GM23338 (cell line): ENCODE data around the gene SPDL1. TPM values are rescaled to one million over a fixed set of nuclear protein-coding genes. Genes with fewer than 3 reads are reported as not detected.

Experiments used
- EZH2phosphoT487 ChIP-seq: fragments of 200-600 bp; sonication (generic); IDR thresholded peaks from one replicate; pipeline ENCODE4 v1.8.1; 2018; ENCODE audit warnings: antibody characterized with exemption; ENCODE audit not compliant: unreplicated experiment
- JUNB ChIP-seq: IDR thresholded peaks from one replicate; pipeline ENCODE4 v1.6.1; 2016; ENCODE audit warnings: antibody characterized with exemption; ENCODE audit not compliant: unreplicated experiment
- POLR2AphosphoS5 ChIP-seq: IDR thresholded peaks from 2 replicates; pipeline ENCODE4 v1.6.1; 2016; ENCODE audit warnings: antibody characterized with exemption, low read depth
- REST ChIP-seq: IDR thresholded peaks from one replicate; pipeline ENCODE4 v1.6.1; 2018; ENCODE audit warnings: antibody characterized with exemption; ENCODE audit not compliant: unreplicated experiment
- ZNF331 ChIP-seq: fragments of 250-450 bp; sonication (Bioruptor Pico); IDR thresholded peaks from 2 replicates; pipeline ENCODE4 v1.5.0; 2020; ENCODE audit warnings: low read depth, mild to moderate bottlenecking, moderate library complexity
- ZNF462 ChIP-seq: fragments of 250-450 bp; sonication (Bioruptor Pico); IDR thresholded peaks from 2 replicates; pipeline ENCODE4 v1.5.0; 2020; ENCODE audit warnings: mild to moderate bottlenecking, moderate library complexity
- polyA plus RNA-seq: library from polyadenylated mRNA; unstranded; fragments of >200 nt; fragmentation: Nextera tagmentation; extraction: Ambion mirVana; gene quantifications from 2 replicates; pipeline ENCODE4 v1.2.1, GENCODE V29; 2016
- total RNA-seq: library from RNA; depleted of rRNA; stranded (reverse); fragments of >200 nt; shearing (Covaris generic); gene quantifications from 2 replicates; pipeline ENCODE4 v1.2.3, GENCODE V29; 2014

The SPDL1 gene
- total and polyA plus RNA-seq, 2 experiments from 2014 or later: 76.9 to 79.6 TPM

GRCh38 chr5:169580964-169581363 lies 2.6 kb upstream of the SPDL1 start (continued):
- TF ChIP-seq REST (no peak), POLR2AphosphoS5 (no peak), JUNB (no peak), EZH2phosphoT487 (no peak), ZNF462 (CRISPR knock-in tag) (no peak), ZNF331 (CRISPR knock-in tag) (no peak)
